ENCODE data around the gene GOLM1. TPM values are rescaled to one million over a fixed set of nuclear protein-coding genes. Genes with fewer than 3 reads are reported as not detected.

The GOLM1 gene
- total and polyA plus RNA-seq, 2 of the 13 experiments (the other 11 are each of a cell fraction or from before 2014, with no cell fraction given) = 0.20 to 0.30 TPM

GRCh38 chr9:86040861-86041155, 58.5 kb downstream of the GOLM1 start:
- Histone ChIP-seq H3K4me3 (replicated peaks in 1 of 3; ENCODE audit: insufficient read depth in 1 of 3, low read depth in 2 of 3, low read length in 3 of 3) (no peak overlapping the region), H2AFZ (ENCODE audit: low read length) (no peak overlapping the region), H3K9me3 (ENCODE audit: low read length) (no peaks in the 10 kb centered on the region), H3K27ac (ENCODE audit: extremely low read length, insufficient read depth, low read length) (no peak overlapping the region), H3K9ac (ENCODE audit: insufficient read depth, low read depth, low read length) (no peak overlapping the region), H3K27me3 (ENCODE audit: control insufficient read depth in 1 of 2, insufficient read depth in 2 of 2, low read length in 2 of 2) (no peaks in the 10 kb centered on the region; a peak in 1 of 5 replicates), H3K36me3 (replicated peaks in 1 of 2; ENCODE audit: control insufficient read depth in 1 of 2, insufficient read depth in 2 of 2, low read length in 2 of 2) (no peaks in the 10 kb centered on the region), H3K4me1 (ENCODE audit: insufficient read depth, low read length) (no peaks in the 10 kb centered on the region), H3K4me2 (ENCODE audit: low read depth, low read length) (no peak overlapping the region), H4K20me1 (ENCODE audit: insufficient read depth, low read length) (no peaks in the 10 kb centered on the region), H3K79me2 (ENCODE audit: insufficient read depth, low read length) (no peaks in the 10 kb centered on the region)
- ChIA-PET POLR2A (no interaction called here), CTCF (ENCODE audit: low intra/inter-chr PET ratio, low total read pairs) (no interaction called here)
- in situ Hi-C loops (cut with HindIII; ENCODE audit: extremely low pct_ligation_motif_present, low pct_unique_long_range_greater_than_20kb) = no loop called here
- no peak for FAIRE-seq
- ATAC-seq = no peak
- WGBS (ENCODE audit: low lambda C conversion rate) = 63% methylated on average over 3 of the region's 3 CpGs
- DNase-seq (ENCODE audit: low spot score) = no peak
- intact Hi-C loops (cut with micrococcal nuclease; ENCODE audit: unreplicated experiment) = no loop called here
- TF ChIP-seq BATF2 (CRISPR knock-in tag; IDR thresholded peaks at IDR 0.05) (no peak), ZNF17 (CRISPR knock-in tag; IDR thresholded peaks at IDR 0.05) (no peak), ETS1 (CRISPR knock-in tag; IDR thresholded peaks at IDR 0.05) (no peak), ATF4 (CRISPR knock-in tag; IDR thresholded peaks at IDR 0.05) (no peak), PAF1 (CRISPR knock-in tag; IDR thresholded peaks at IDR 0.05) (no peak), GPBP1L1 (CRISPR knock-in tag; IDR thresholded peaks at IDR 0.05) (no peak), U2AF1 (optimal IDR thresholded peaks at IDR 0.05; ENCODE audit: low read depth, low read length) (no peak)
- BruUV-seq (replicated peaks) = no TSS peak
